ENCODE measurements around the gene MYL6. TPM values are rescaled to one million over a fixed set of nuclear protein-coding genes. Genes with fewer than 3 reads are reported as not detected.
A peak's percentile ranks its signal among the peaks of the same experiment; 100 is the strongest.

MYL6 gene
- total RNA-seq, 1 experiment from 2014 or later, result 554 TPM

DNA sequence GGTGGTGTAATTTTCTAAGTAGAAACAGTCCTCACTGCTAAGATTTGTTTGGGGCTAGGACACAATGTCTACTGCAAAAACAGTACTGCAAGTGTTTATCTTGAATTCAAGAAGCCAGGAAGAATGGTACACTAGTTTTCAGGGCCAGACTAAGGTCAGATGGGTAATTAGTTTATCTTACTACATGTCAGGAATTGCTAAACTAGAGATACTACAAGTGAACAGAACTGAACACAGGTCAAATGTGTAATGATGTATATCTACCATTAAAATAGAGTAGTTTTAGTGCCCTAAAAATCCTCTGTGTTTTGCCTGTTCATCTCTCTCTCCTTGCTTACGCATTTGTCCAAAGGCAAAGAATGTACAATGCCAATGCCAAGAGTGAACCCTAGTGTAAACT lies 44.1 kb upstream of the MYL6 start (continued):
- TF ChIP-seq, protein P1, sequence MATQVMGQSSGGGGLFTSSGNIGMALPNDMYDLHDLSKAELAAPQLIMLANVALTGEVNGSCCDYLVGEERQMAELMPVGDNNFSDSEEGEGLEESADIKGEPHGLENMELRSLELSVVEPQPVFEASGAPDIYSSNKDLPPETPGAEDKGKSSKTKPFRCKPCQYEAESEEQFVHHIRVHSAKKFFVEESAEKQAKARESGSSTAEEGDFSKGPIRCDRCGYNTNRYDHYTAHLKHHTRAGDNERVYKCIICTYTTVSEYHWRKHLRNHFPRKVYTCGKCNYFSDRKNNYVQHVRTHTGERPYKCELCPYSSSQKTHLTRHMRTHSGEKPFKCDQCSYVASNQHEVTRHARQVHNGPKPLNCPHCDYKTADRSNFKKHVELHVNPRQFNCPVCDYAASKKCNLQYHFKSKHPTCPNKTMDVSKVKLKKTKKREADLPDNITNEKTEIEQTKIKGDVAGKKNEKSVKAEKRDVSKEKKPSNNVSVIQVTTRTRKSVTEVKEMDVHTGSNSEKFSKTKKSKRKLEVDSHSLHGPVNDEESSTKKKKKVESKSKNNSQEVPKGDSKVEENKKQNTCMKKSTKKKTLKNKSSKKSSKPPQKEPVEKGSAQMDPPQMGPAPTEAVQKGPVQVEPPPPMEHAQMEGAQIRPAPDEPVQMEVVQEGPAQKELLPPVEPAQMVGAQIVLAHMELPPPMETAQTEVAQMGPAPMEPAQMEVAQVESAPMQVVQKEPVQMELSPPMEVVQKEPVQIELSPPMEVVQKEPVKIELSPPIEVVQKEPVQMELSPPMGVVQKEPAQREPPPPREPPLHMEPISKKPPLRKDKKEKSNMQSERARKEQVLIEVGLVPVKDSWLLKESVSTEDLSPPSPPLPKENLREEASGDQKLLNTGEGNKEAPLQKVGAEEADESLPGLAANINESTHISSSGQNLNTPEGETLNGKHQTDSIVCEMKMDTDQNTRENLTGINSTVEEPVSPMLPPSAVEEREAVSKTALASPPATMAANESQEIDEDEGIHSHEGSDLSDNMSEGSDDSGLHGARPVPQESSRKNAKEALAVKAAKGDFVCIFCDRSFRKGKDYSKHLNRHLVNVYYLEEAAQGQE (IDR thresholded peaks at IDR 0.05; ENCODE audit: low read depth), result no peak
- no peak for TF ChIP-seq CEBPB (IDR thresholded peaks at IDR 0.05; ENCODE audit: low read depth)

DNA sequence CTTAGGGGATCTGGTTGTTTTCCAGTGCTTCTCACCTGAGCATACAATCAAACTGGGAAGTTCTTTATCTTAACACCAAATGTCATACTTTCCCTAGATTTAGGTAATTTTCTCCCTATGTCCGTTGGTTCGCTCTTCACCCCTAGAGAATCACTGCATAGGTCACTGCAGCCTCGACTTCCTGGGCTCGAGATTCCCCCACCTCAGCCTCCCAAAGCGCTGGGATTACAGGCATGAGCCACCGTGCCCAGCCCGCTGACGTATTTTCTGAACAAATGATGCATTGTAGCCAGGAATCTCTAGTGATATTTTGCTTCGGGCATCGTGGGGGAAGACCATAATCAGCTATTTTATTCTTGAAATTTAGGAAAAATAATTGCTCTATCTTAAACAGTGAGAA lies 42.8 kb upstream of the MYL6 start:
- intact Hi-C loops (cut with micrococcal nuclease), result loop anchor here (5.0 to 10.0 kb wide), 2 partner anchors 118 to 381 kb away; partner anchors contain the start of gene SUOX
- H3K27ac ChIP-seq (ENCODE audit: low read depth, low read length), result peak overlapping the region; percentile 93
- DNase-seq (ENCODE audit: low read depth, low spot score) (no peak), ATAC-seq (no peak)
- H3K9me3 ChIP-seq (ENCODE audit: control insufficient read depth in 1 of 2, insufficient read depth in 1 of 2, low read depth in 1 of 2, low read length in 2 of 2), result no peaks in the 10 kb centered on the region
- TF ChIP-seq EGR1 (IDR thresholded peaks at IDR 0.05; ENCODE audit: low read depth) (no peak), RAD21 (IDR thresholded peaks at IDR 0.05; ENCODE audit: low read depth) (no peak)
- H4K20me1 ChIP-seq (ENCODE audit: insufficient read depth), result no peaks in the 10 kb centered on the region
- peak overlapping the region; percentile 80 to 82 for H3K4me3 ChIP-seq (replicated peaks in 1 of 2; ENCODE audit: low read depth in 1 of 2, low read length in 2 of 2)
- H2AFZ ChIP-seq (ENCODE audit: low read depth, low read length, poor library complexity, severe bottlenecking), result no peak overlapping the region
- peak overlapping the region; percentile 88 for H3K4me2 ChIP-seq (ENCODE audit: low read length)
- no TSS peak for BruUV-seq (replicated peaks)
- H3K4me1 ChIP-seq (ENCODE audit: control insufficient read depth in 1 of 2, insufficient read depth in 2 of 2, low read length in 2 of 2), result peaks cover 22 to 31% of the 10 kb centered on the region in 2 experiments
- peaks cover 27% of the 10 kb centered on the region for H3K79me2 ChIP-seq (ENCODE audit: insufficient read depth, low read length)
- no peaks in the 10 kb centered on the region for H3K27me3 ChIP-seq (ENCODE audit: insufficient read depth, low read length)
- peak overlapping the region; percentile 92 for H3K9ac ChIP-seq (ENCODE audit: low read length)
- RAD21 ChIA-PET (ENCODE audit: low non-redundant PET in 1 of 2, low total read pairs in 2 of 2, uncharacterized antibody in 2 of 2, unreplicated experiment in 2 of 2), result no interaction called here
- peaks cover 22 to 41% of the 10 kb centered on the region in 2 experiments for H3K36me3 ChIP-seq (ENCODE audit: control insufficient read depth in 1 of 2, insufficient read depth in 2 of 2, low read length in 2 of 2)
- no peaks in the 10 kb centered on the region for H3K9me2 ChIP-seq (ENCODE audit: insufficient read depth)
- POLR2A ChIA-PET, result interaction anchor here (0.9 to 4.6 kb wide), 6 partner anchors 11 to 141 kb away, joined by 3 to 75 read pairs (median 4); partner anchors contain the start of genes ERBB3, ESYT1, PA2G4 and RAB5B
- CTCF ChIA-PET, result interaction anchor here (0.6 to 2.2 kb wide), 3 partner anchors 11 to 469 kb away, joined by 3 to 5 read pairs (median 4); partner anchors contain the start of gene PA2G4

All from HCT116 (cell line).